NCI-H446 treated with DMSO at 0.1 percent for 48 hours (cell line): ENCODE data around the gene KLHL26.
A peak's percentile ranks its signal among the peaks of the same experiment; 100 is the strongest.

Source experiments
- DNase-seq: peaks from one replicate; lab custom pipeline; 2025; lab: John Stamatoyannopoulos, UW

Gene KLHL26

GRCh38 chr19:18683958-18684641 is 47.3 kb downstream of the KLHL26 start:
- no peak for DNase-seq

DNA sequence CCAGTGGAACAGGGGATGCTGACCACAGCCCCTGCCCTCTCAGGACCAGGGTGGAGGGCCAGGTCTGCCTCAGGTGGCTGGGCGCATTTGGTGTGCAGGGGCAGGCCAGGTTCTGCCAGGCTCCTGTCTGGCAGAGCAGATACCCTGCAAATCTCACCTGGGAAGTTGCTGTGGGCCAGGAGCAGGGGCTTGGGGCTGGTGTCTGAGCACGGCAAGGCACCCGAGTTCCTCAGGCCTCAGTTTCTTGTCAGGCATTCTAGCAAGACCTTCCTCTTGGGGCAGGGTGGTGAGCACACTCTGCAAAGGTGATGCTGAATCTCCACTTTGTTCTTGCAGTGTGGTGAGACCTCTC is 47.8 kb downstream of the KLHL26 start:
- no peak for DNase-seq

- DNase-seq = no peak
These were observed 48.9 kb downstream of the KLHL26 start for GRCh38 chr19:18685597-18686190.

GRCh38 chr19:18687740-18688465 is 51.1 kb downstream of the KLHL26 start:
- no peak for DNase-seq

- DNase-seq = no peak
These were observed 59.2 kb downstream of the KLHL26 start for GRCh38 chr19:18696023-18696422.

- DNase-seq = no peak
These were observed 60.9 kb downstream of the KLHL26 start for GRCh38 chr19:18697680-18698079.

DNA sequence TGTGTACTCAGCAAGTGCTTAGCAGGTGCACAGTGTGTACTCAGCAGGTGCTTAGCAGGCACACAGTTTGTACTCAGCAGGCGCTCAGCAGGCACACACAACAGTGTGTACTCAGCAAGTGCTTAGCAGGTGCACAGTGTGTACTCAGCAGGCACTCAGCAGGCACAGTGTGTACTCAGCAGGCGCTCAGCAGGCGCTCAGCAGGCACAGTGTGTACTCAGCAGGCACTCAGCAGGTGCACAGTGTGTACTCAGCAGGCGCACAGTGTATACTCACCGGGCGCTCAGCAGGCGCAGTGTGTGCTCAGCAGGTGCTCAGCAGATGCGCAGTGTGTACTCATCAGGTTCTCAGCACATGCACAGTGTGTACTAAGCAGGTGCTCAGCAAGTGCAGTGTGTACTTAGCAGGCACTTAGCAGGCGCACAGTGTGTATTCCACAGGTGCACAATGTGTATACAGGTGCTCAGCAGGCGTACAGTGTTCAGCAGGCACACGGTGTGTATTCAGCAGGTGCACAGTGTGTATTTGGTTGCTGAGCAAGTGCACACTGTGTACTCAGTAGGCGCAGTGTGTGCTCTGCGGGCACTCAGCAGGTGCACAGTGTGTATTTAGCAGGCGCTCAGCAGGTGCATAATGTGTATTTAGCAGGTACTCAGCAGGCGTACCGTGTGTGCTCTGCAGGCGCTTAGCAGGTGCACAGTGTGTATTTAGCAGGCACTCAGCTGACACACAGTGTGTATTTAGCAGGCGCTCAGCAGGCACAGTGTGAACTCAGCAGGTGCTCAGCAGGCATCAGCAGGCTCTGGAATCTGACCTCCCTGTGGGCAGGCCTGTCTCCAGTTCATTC is 61.7 kb downstream of the KLHL26 start:
- DNase-seq = no peak

GRCh38 chr19:18699403-18700054 is 62.7 kb downstream of the KLHL26 start:
- DNase-seq = no peak

DNA sequence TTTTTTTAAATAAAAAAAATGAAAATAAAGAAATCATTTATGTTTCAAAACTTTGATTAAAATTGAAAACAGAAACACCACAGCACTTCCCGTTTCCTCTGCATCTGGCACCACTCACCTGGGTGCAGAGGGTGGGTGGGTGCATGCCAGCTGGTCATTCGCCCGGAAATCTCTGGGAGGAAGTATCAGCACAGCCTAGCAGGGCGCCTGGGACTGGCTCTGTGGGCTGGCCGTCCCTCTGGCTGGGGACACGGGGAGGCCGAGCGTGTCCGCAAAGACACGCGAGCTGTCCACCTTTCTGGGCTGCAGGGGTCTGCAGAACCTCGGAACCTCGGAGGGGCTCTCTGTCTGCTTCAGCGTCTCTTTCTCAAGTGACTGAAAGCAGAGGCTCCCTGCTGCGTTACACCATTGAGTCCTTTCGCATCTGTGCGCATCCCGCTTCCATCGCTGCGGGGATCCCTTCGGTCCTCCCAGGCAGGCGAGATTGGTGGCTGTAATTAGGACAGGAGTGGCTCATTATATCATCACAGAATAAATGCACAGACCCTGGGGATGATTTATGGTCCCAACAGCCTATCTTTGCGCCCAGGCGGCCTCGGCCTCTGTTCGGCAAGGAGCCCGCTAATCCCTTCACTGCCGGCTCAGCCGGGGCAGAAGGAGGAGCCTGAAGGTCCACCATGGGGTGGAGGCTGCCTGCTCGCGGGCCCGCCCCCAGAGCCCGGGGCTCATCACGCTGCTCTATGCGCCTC is 63.8 kb downstream of the KLHL26 start:
- peak; percentile 67 for DNase-seq

DNA sequence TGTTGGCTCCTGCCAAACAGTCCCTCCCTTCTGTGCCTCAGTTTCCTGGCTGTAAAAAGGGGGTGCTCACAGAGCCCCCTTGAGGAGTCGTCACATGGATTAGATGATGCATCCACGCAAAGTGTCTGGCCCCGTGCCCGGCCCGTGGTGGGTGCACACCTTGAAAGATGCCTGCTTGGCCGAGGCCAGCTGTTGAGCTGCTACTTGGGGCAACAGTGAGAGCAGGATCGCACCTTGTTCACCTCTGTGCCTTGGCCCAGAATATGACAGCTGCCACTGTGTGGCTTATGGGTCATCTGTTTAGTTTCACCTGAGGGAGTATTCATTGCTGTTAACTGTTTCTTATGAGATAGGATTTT is 64.4 kb downstream of the KLHL26 start:
- no peak for DNase-seq

GRCh38 chr19:18704054-18704453 is 67.2 kb downstream of the KLHL26 start:
- DNase-seq = no peak

DNA sequence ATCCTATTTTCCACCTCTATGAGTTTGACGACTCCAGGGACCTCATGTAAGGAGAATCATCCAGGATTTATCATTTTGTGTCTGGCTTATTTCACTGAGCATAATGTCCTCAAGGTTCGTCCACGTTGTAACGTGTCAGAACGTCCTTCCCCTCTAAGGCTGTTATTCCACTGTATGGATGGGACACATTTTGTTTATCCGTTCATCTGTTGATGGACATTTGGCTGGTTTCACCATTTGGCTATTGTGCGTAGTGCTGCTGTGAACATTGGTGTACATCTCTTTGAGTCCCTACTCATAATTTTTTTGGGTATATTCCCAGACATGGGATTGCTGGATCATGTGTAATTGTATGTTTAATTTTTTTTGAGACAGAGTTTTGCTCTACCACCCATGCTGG is 68.1 kb downstream of the KLHL26 start:
- DNase-seq = peak; percentile 65

DNA sequence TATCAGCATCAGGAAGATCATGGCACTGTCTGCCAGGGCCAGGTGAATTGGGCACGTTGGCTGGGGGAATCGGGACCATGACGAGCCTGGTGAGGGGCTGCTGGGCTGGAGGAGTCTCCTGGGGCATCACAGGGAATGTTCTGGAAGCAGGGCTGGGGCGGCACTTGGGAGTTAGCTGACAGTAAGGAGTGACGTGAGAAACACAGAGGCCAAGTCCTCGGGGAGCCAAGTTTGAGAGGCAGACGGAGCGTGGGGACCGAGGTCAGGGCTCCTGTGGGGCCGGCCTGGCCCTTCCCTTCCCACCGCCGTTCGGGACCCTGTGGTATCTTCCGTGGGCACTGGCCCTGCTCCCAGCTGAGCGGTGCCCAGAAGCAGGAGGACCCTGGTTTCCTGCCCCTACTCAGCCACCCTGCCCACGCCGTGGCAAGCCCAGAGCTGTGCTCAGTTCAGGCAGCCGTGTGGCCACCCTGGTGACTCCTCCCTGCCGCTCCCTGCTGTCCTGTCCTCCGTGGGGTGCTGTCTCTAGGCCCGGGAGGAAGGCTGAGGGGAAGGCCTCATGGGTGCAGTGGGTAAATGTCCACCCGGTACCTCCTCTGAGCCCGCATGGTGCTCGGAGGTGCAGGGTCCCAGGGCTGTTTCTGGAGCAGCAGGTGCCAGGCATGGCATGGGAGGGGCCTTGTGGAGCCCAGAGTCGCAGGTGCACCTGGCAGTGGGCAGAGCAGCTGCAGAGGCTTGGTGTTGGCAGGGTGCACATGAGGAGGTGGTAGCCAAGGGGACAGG is 71.8 kb downstream of the KLHL26 start:
- DNase-seq = no peak

- DNase-seq = no peak
These were observed 72.7 kb downstream of the KLHL26 start for GRCh38 chr19:18709546-18709945.

DNA sequence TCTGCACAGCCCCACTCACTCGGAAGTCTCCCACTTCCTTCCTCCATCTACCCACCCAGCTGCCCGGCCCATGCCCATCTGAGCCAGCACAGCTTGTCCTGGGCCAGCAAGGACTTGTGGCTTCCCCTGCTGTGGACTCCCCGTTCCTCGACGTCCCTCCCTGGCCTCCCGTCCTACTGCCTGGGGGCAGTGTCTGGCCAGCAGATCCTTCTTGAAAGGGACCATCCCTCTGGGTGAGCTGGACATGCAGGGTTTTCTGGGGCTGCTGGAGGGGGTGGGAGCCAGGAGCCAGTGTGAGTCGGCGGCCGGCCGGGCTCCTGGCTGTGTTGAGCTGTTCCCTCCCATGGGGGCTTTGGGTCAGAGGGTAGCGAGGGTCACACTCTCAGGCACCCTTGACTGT is 73.4 kb downstream of the KLHL26 start:
- no peak for DNase-seq

- no peak for DNase-seq
These were observed 74.3 kb downstream of the KLHL26 start for GRCh38 chr19:18710996-18711751.

GRCh38 chr19:18711893-18712292 is 75.1 kb downstream of the KLHL26 start:
- DNase-seq = no peak

GRCh38 chr19:18712981-18713380 is 76.2 kb downstream of the KLHL26 start:
- peak; percentile 25 for DNase-seq

DNA sequence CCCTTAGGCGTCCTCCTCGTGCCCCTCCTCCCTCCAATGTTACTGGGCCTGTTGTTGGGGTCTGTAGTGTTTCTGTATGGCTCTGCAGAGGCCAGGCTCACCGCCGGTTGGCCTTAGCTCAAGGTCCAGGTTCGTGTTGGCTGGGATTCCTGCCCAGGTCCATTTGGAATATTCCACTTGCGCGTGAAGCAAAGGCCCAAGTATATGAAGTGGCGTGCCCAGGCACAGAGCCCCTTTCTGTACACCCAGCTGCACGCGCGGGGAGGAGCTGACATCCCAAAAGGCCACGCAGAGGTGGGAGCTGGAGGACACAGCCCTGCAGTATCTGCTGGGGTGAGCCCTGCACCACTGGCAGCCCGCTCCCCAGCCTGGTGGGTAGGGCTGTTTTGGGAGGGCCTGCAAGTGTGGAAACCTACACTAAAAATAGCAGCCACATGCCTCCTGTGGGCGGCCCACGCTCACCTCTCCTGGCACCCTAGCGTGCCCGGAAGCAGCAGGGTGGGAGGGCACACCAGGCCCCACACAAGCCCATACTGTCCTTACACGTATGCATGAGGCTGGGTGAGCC is 76.8 kb downstream of the KLHL26 start:
- no peak for DNase-seq
